HT1080 (cell line): ENCODE data around the gene RGS12. TPM values are rescaled to one million over a fixed set of nuclear protein-coding genes. Genes with fewer than 3 reads are reported as not detected.
"Not testable (repeated sequence)": the region's sequence is repeated elsewhere in the genome, so short reads cannot be mapped to it uniquely, and the experiment has no call there.

Source experiments
- DNase-seq: peaks from one replicate; pipeline ENCODE4 v3.0.0-alpha.2; 2015; ENCODE audit warnings: low read depth
- total RNA-seq: library from RNA; depleted of rRNA; stranded (reverse); fragments of >200 nt; shearing (Covaris generic); gene quantifications from 2 replicates; pipeline ENCODE4 v1.2.3, GENCODE V29; 2014

RGS12 gene
- total RNA-seq, 1 experiment from 2014 or later, result 21.3 TPM

GRCh38 chr4:3294401-3295241 is 1.8 kb downstream of the RGS12 start:
- no peak for DNase-seq

- DNase-seq, result no peak
Observed at GRCh38 chr4:3295837-3296624, 3.2 kb downstream of the RGS12 start.

- DNase-seq, result no peak
Observed at GRCh38 chr4:3296651-3297050, 3.8 kb downstream of the RGS12 start.

GRCh38 chr4:3297066-3297859 is 4.4 kb downstream of the RGS12 start:
- DNase-seq, result no peak

- DNase-seq, result no peak
Observed at GRCh38 chr4:3299122-3299975, 6.5 kb downstream of the RGS12 start.

GRCh38 chr4:3299976-3300671 is 7.3 kb downstream of the RGS12 start:
- no peak for DNase-seq

GRCh38 chr4:3300882-3301281 is 8.1 kb downstream of the RGS12 start:
- DNase-seq, result not testable (repeated sequence)

GRCh38 chr4:3301450-3302172 is 8.8 kb downstream of the RGS12 start:
- DNase-seq, result no peak

- peak; percentile 27 for DNase-seq
Observed at GRCh38 chr4:3302173-3302785, 9.5 kb downstream of the RGS12 start.

GRCh38 chr4:3302786-3303564 is 10.2 kb downstream of the RGS12 start:
- DNase-seq, result no peak

- DNase-seq, result no peak
Observed at GRCh38 chr4:3303565-3303824, 10.7 kb downstream of the RGS12 start.

- no peak for DNase-seq
Observed at GRCh38 chr4:3303923-3304710, 11.3 kb downstream of the RGS12 start.

GRCh38 chr4:3304831-3305609 is 12.2 kb downstream of the RGS12 start:
- no peak for DNase-seq

GRCh38 chr4:3305610-3306371 is 13.0 kb downstream of the RGS12 start:
- no peak for DNase-seq

GRCh38 chr4:3306450-3306849 is 13.6 kb downstream of the RGS12 start:
- DNase-seq, result no peak

GRCh38 chr4:3307060-3307459 is 14.2 kb downstream of the RGS12 start:
- DNase-seq, result no peak
